ENCODE results near the gene MANEA. TPM values are rescaled to one million over a fixed set of nuclear protein-coding genes. Genes with fewer than 3 reads are reported as not detected.

MANEA gene
- total RNA-seq, 1 experiment from 2014 or later: 8.3 TPM

- H3K79me2 ChIP-seq (ENCODE audit: insufficient read depth, low read length): no peaks in the 10 kb centered on the region
- peaks cover 7 to 8% of the 10 kb centered on the region in 2 experiments for H3K4me1 Mint-ChIP-seq
- no CpG with 5 or more reads among the region's 2 CpGs for WGBS (ENCODE audit: extremely low coverage, insufficient read length, low lambda C conversion rate)
- DNase-seq: no peak
- no peak overlapping the region for H2AK5ac ChIP-seq (ENCODE audit: insufficient read length, low read length)
- H3K4me2 ChIP-seq (ENCODE audit: insufficient read depth, insufficient read length, low read length): no peak overlapping the region
- no peaks in the 10 kb centered on the region for H3K9me3 ChIP-seq (ENCODE audit: control insufficient read depth, low read depth, low read length)
- TF ChIP-seq, protein P1, sequence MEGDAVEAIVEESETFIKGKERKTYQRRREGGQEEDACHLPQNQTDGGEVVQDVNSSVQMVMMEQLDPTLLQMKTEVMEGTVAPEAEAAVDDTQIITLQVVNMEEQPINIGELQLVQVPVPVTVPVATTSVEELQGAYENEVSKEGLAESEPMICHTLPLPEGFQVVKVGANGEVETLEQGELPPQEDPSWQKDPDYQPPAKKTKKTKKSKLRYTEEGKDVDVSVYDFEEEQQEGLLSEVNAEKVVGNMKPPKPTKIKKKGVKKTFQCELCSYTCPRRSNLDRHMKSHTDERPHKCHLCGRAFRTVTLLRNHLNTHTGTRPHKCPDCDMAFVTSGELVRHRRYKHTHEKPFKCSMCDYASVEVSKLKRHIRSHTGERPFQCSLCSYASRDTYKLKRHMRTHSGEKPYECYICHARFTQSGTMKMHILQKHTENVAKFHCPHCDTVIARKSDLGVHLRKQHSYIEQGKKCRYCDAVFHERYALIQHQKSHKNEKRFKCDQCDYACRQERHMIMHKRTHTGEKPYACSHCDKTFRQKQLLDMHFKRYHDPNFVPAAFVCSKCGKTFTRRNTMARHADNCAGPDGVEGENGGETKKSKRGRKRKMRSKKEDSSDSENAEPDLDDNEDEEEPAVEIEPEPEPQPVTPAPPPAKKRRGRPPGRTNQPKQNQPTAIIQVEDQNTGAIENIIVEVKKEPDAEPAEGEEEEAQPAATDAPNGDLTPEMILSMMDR (conservative IDR thresholded peaks at IDR 0.05): no peak
- no peak overlapping the region for H3K56ac ChIP-seq (ENCODE audit: insufficient read length, low read depth, low read length)
- no peaks in the 10 kb centered on the region for H3K4me1 ChIP-seq (ENCODE audit: insufficient read depth, low read length)
- H3K27ac ChIP-seq (ENCODE audit: insufficient read length, low read depth, low read length): no peak overlapping the region
- H2BK15ac ChIP-seq (ENCODE audit: low read depth, low read length): no peak overlapping the region
- H3K23ac ChIP-seq (ENCODE audit: insufficient read length, low read depth, low read length): no peak overlapping the region
- no peak overlapping the region for H2BK5ac ChIP-seq (ENCODE audit: insufficient read length, low read length)
- H3K9ac ChIP-seq (ENCODE audit: extremely low read depth, insufficient read length, low read length): no peak overlapping the region
- H4K8ac ChIP-seq (replicated peaks; ENCODE audit: insufficient read length, low read depth, low read length): no peak overlapping the region
- H3T11ph ChIP-seq (ENCODE audit: low read length): no peak overlapping the region
- no peaks in the 10 kb centered on the region for H4K20me1 ChIP-seq (ENCODE audit: control insufficient read depth, insufficient read depth, insufficient read length)
- no peak overlapping the region for H3K4me3 Mint-ChIP-seq
- H3K23me2 ChIP-seq (ENCODE audit: insufficient read length, low read depth, low read length, poor library complexity, severe bottlenecking): no peaks in the 10 kb centered on the region
- H4K5ac ChIP-seq (ENCODE audit: insufficient read length, low read depth, low read length): no peak overlapping the region
- no peaks in the 10 kb centered on the region for H3K27me3 ChIP-seq (ENCODE audit: insufficient read depth, low read length)
- peaks cover 8 to 18% (median 11%) of the 10 kb centered on the region in 3 experiments for H3K36me3 Mint-ChIP-seq (ENCODE audit: insufficient read depth in 1 of 3, low read depth in 3 of 3)
- H2BK120ac ChIP-seq (ENCODE audit: low read depth, low read length, poor library complexity, severe bottlenecking): no peak overlapping the region
- H2AFZ ChIP-seq (ENCODE audit: low read length): no peak overlapping the region
- no peaks in the 10 kb centered on the region for H3K27me3 Mint-ChIP-seq (ENCODE audit: low read depth)
- H4K91ac ChIP-seq (ENCODE audit: insufficient read length, low read depth, low read length): no peak overlapping the region
- H3K14ac ChIP-seq (ENCODE audit: insufficient read depth, low read length): no peak overlapping the region
- peaks cover 4 to 11% of the 10 kb centered on the region in 2 experiments; a peak in 2 of 5 replicates for H3K9me3 Mint-ChIP-seq
- no peak overlapping the region for H3K4ac ChIP-seq (ENCODE audit: low read depth, low read length)
- no peak overlapping the region for H3K18ac ChIP-seq (ENCODE audit: insufficient read length, low read depth, low read length)
- H3K79me1 ChIP-seq (ENCODE audit: insufficient read depth, low read depth, low read length, poor library complexity, severe bottlenecking): no peaks in the 10 kb centered on the region
- no peak overlapping the region for H2BK20ac ChIP-seq (ENCODE audit: low read depth, low read length, poor library complexity, severe bottlenecking)
- H2BK12ac ChIP-seq (ENCODE audit: insufficient read length, low read depth, low read length): no peak overlapping the region
- no peak overlapping the region for H3K27ac Mint-ChIP-seq
Observed at GRCh38 chr6:95593025-95593424, 15.7 kb downstream of the MANEA start.
